Stimulated activated CD4-positive, alpha-beta T cell treated with anti-CD3 and anti-CD28 coated beads, Interleukin-1b, Interleukin-23, amount 100 ng/mL, for 48 hours (primary cell): ENCODE measurements around the gene BRAT1.

Experiments
- DNase-seq: peaks from one replicate; pipeline ENCODE4 v3.0.0-alpha.2; 2020

BRAT1 gene

GRCh38 chr7:2494191-2495130 lies 60.9 kb downstream of the BRAT1 start:
- DNase-seq: no peak

- no peak for DNase-seq
Observed at GRCh38 chr7:2493205-2494164, 61.8 kb downstream of the BRAT1 start.

GRCh38 chr7:2492038-2492437 lies 63.3 kb downstream of the BRAT1 start:
- DNase-seq: no peak

GRCh38 chr7:2490181-2490651 lies 65.1 kb downstream of the BRAT1 start:
- DNase-seq: no peak

- no peak for DNase-seq
Observed at GRCh38 chr7:2488681-2489080, 66.6 kb downstream of the BRAT1 start.

DNA sequence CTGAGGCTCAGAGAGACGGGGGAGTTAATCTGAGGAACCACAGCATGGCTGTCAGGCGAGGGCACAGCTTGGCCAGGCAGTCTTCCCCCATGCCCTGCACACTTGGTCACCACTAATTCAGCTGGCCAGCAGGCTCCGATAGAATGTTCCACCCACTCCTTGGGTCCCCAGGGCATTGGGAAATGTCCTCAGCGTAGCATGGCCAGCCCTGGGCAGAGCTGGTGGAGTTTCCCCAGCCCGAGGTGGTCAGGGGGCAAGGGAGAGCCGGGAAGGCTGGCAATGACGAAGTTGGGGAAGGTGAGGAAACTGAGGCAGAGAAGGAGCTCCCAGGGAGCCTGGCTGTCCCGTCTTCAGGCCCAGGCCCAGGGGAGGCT lies 67.1 kb downstream of the BRAT1 start:
- no peak for DNase-seq
